GM12878 (cell line): ENCODE results near the gene COA4. TPM values are rescaled to one million over a fixed set of nuclear protein-coding genes. Genes with fewer than 3 reads are reported as not detected.

Source experiments
- ATAC-seq: fragments of 200-7000 bp; cut with Tn5 transposase; 3 replicates; pipeline ENCODE4 v1.9.1; 2020; ENCODE audit warnings: mild to moderate bottlenecking, moderate library complexity
- BruUV-seq: library from RNA; stranded (reverse); fragments of 400-500 nt; replicated peaks from 2 replicates; lab custom pipeline; 2021; lab: Mats Ljungman, UMichigan
- CTCF ChIA-PET: fragments of 300-600 bp; sonication (Branson Sonifier 250); formaldehyde crosslinking; extraction: SDS; loops from one replicate; lab custom pipeline; 2021; ENCODE audit warnings: inconsistent platforms; lab: Yijun Ruan, JAX
- POLR2A ChIA-PET: fragments of 350-600 bp; formaldehyde crosslinking; extraction: SDS; loops from one replicate; lab custom pipeline; 2021; ENCODE audit warnings: inconsistent platforms; lab: Charles Lee
- RAD21 ChIA-PET: fragments of 300-600 bp; sonication (Branson Sonifier 250); formaldehyde crosslinking; loops from one replicate; lab custom pipeline; 2023; ENCODE audit warnings: antibody characterized with exemption; ENCODE audit not compliant: unreplicated experiment; lab: Charles Lee
- SMC1A ChIA-PET: fragments of 300-600 bp; sonication (Branson Sonifier 250); formaldehyde crosslinking; loops from one replicate; lab custom pipeline; 2023; ENCODE audit not compliant: unreplicated experiment, uncharacterized antibody; lab: Charles Lee
- DNase-seq: peaks from one replicate; pipeline ENCODE4 v3.0.0-alpha.2; 2011; ENCODE audit warnings: low read depth, low spot score
- FAIRE-seq: peaks from 3 replicates; lab custom pipeline; 2011; peaks lifted over from hg19 to GRCh38; lab: Jason Lieb, UNC
- H2AFZ ChIP-seq: 2 replicates; pipeline ENCODE4 v1.6.0; 2011; ENCODE audit warnings: low read depth, low read length, control low read depth; ENCODE audit not compliant: control insufficient read depth
- H3K27ac ChIP-seq: 2 replicates; pipeline ENCODE4 v1.5.1; 2011; ENCODE audit warnings: control low read depth; ENCODE audit not compliant: control insufficient read depth, insufficient read depth
- H3K27me3 ChIP-seq, 2 experiments: replicated peaks in 1 of 2; 2 replicates each; pipeline versions ENCODE4 v1.6.0 to v1.6.1; 2011; ENCODE audit warnings: low read length in 1 of 2; ENCODE audit not compliant: control insufficient read depth in 2 of 2, insufficient read depth in 2 of 2
- H3K36me3 ChIP-seq, 2 experiments: 2 replicates each; pipeline ENCODE4 v1.5.1; 2011; ENCODE audit warnings: low read length in 1 of 2; ENCODE audit not compliant: control insufficient read depth in 2 of 2, insufficient read depth in 2 of 2
- H3K4me1 ChIP-seq: 2 replicates; pipeline ENCODE4 v1.6.1; 2011; ENCODE audit warnings: mild to moderate bottlenecking, low read length, moderate library complexity, mixed read lengths; ENCODE audit not compliant: control insufficient read depth, insufficient read depth
- H3K4me2 ChIP-seq: 2 replicates; pipeline ENCODE4 v1.6.0; 2011; ENCODE audit warnings: control low read depth; ENCODE audit not compliant: control insufficient read depth, insufficient read depth
- H3K4me3 ChIP-seq: fragments of 200-600 bp; sonication (generic); 2 replicates; pipeline ENCODE4 v1.5.1; 2016
- H3K79me2 ChIP-seq: 2 replicates; pipeline ENCODE4 v1.6.0; 2011; ENCODE audit warnings: low read length; ENCODE audit not compliant: control insufficient read depth, insufficient read depth
- H3K9ac ChIP-seq: 2 replicates; pipeline ENCODE4 v1.8.0; 2011; ENCODE audit warnings: low read length, control low read depth, mixed read lengths; ENCODE audit not compliant: control insufficient read depth, insufficient read depth
- H3K9me3 ChIP-seq: replicated peaks from 3 replicates; pipeline ENCODE4 v1.5.1; 2011; ENCODE audit warnings: mild to moderate bottlenecking, low read length; ENCODE audit not compliant: control insufficient read depth, insufficient read depth
- H4K20me1 ChIP-seq: 2 replicates; pipeline ENCODE4 v1.6.0; 2011; ENCODE audit not compliant: control insufficient read depth, insufficient read depth
- HCFC1 ChIP-seq: fragments of 150-350 bp; IDR thresholded peaks from 2 replicates; pipeline ENCODE4 v1.6.1; 2014; ENCODE audit warnings: low read length
- MLLT1 ChIP-seq: fragments of 450-650 bp; IDR thresholded peaks from 2 replicates; pipeline ENCODE4 v1.6.1; 2016; ENCODE audit warnings: mild to moderate bottlenecking
- NKRF ChIP-seq: fragments of 450-650 bp; conservative IDR thresholded peaks from 2 replicates; pipeline ENCODE4 v1.6.1; 2017; ENCODE audit warnings: mild to moderate bottlenecking, moderate library complexity
- NR2C1 ChIP-seq: fragments of 450-650 bp; IDR thresholded peaks from 2 replicates; pipeline ENCODE4 v1.6.1; 2017; ENCODE audit warnings: antibody characterized with exemption, mild to moderate bottlenecking, moderate library complexity
- PML ChIP-seq: IDR thresholded peaks from 2 replicates; pipeline ENCODE4 v1.6.1; 2012; ENCODE audit warnings: low read length, inconsistent platforms
- POLR2AphosphoS2 ChIP-seq: IDR thresholded peaks from 2 replicates; pipeline ENCODE4 v1.6.1; 2011; ENCODE audit warnings: low read depth, mild to moderate bottlenecking, low read length, improper control_type of control experiment, moderate library complexity
- WGBS: methylation state at CpG from one replicate; pipeline ENCODE4 v1.1.6; 2016; ENCODE audit warnings: low lambda C conversion rate; ENCODE audit not compliant: insufficient replicate concordance, insufficient coverage; ENCODE audit errors: missing lambda C conversion rate; 5-methylcytosine and 5-hydroxymethylcytosine counted together
- in situ Hi-C: fragments of 300-500 bp; cut with MboI; formaldehyde crosslinking; loops from 9 replicates; pipeline ENCODE4 v1.14.3; 2018; ENCODE audit warnings: mixed read lengths
- intact Hi-C: fragments of 100-400 bp; cut with micrococcal nuclease; formaldehyde crosslinking; loops from one replicate; pipeline ENCODE4 v1.14.2; 2022; ENCODE audit not compliant: unreplicated experiment
- polyA plus RNA-seq, 11 experiments: library from polyadenylated mRNA; depleted of rRNA in 4 of 11; unstranded in 6 of 11; stranded (reverse) in 5 of 11; fragments of >200 nt; fragmentation: Nextera tagmentation in 4 of 11; fragmentation: Illumina TruSeq in 1 of 11; extraction: Ambion mirVana in 4 of 11; extraction: Trizol in 1 of 11; gene quantifications; 1 replicate in 1 of 11; 2 replicates in 10 of 11; pipeline versions ENCODE4 v1.2.1 to v1.2.3, GENCODE V29; 2011 to 2016; ENCODE audit warnings: inconsistent platforms in 2 of 11, missing spikeins in 2 of 11, low read depth in 1 of 11
- total RNA-seq, 4 experiments: library from RNA; depleted of rRNA in 3 of 4; stranded (reverse); fragments of >200 nt in 3 of 4; fragmentation: Illumina TruSeq in 1 of 4; extraction: Trizol in 1 of 4; gene quantifications; 2 replicates each; pipeline versions ENCODE4 v1.2.1 to v1.2.3, GENCODE V29; 2013 to 2021

COA4 gene
- total and polyA plus RNA-seq, 10 of the 15 experiments (the other 5 are each of a cell fraction or from before 2014, with no cell fraction given): 84.8 to 180 (median 104) TPM

GRCh38 chr11:73914284-73914683 lies 37.6 kb upstream of the COA4 start:
- intact Hi-C loops (no loop called here), in situ Hi-C loops (no loop called here)
- CTCF ChIA-PET: no interaction called here
- Histone ChIP-seq H3K9me3 (no peaks in the 10 kb centered on the region), H3K27ac (no peak overlapping the region), H3K4me1 (no peaks in the 10 kb centered on the region), H3K36me3 (peaks cover 0 to 10% of the 10 kb centered on the region in 2 experiments; a peak in 3 of 4 replicates), H3K4me2 (no peak overlapping the region), H3K27me3 (no peaks in the 10 kb centered on the region), H2AFZ (no peak overlapping the region), H3K9ac (no peak overlapping the region), H4K20me1 (no peaks in the 10 kb centered on the region), H3K4me3 (no peak overlapping the region), H3K79me2 (no peaks in the 10 kb centered on the region)
- no peak for DNase-seq
- WGBS: 97% methylated on average over 4 of the region's 4 CpGs
- RAD21 ChIA-PET: no interaction called here
- no TSS peak for BruUV-seq
- no peak for FAIRE-seq
- TF ChIP-seq NR2C1 (0 out of 2 replicates have a peak, but pooled peaks have one; percentile 21), MLLT1 (no peak)
- ATAC-seq: no peak
- SMC1A ChIA-PET: interaction anchor here (0.6 kb wide), 1 partner anchor 11 kb away, joined by 3 read pairs; no protein-coding TSS in a partner anchor
- POLR2A ChIA-PET: interaction anchor here (0.6 kb wide), 1 partner anchor 72 kb away, joined by 4 read pairs; no protein-coding TSS in a partner anchor

DNA sequence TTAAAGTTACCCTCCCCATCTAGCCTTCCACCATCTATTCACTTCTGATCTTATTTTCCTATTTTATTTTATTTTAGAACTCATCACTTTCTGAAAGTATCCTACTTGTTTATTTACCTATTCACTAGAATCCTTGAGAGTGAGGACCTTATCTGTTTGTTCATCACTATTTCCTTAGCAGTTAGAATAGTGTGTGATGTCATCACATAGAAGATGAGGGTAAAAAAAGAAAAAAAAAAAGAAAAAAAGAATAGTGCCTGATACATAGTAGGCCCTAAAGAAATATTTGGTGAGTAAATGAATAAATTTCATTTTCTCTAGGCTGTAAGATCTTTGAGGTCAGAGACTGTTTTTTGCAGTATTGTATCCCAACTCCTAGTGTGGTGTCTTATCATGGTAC lies 36.8 kb upstream of the COA4 start:
- ChIA-PET CTCF (no interaction called here), POLR2A (no interaction called here), RAD21 (no interaction called here), SMC1A (interaction anchor here (0.6 kb wide), 1 partner anchor 12 kb away, joined by 3 read pairs; no protein-coding TSS in a partner anchor)
- no peak for DNase-seq
- Histone ChIP-seq H3K4me2 (no peak overlapping the region), H3K4me3 (no peak overlapping the region), H4K20me1 (no peaks in the 10 kb centered on the region), H3K27me3 (no peaks in the 10 kb centered on the region), H2AFZ (no peak overlapping the region), H3K9ac (no peak overlapping the region), H3K27ac (no peak overlapping the region), H3K4me1 (no peaks in the 10 kb centered on the region), H3K79me2 (no peaks in the 10 kb centered on the region), H3K9me3 (no peaks in the 10 kb centered on the region), H3K36me3 (peaks cover 0 to 10% of the 10 kb centered on the region in 2 experiments; a peak in 3 of 4 replicates)
- no peak for FAIRE-seq
- in situ Hi-C loops (no loop called here), intact Hi-C loops (no loop called here)
- BruUV-seq: no TSS peak
- TF ChIP-seq PML: no peak
- TF ChIP-seq HCFC1: no peak
- no peak for TF ChIP-seq POLR2AphosphoS2
- TF ChIP-seq NKRF: no peak
- no peak for ATAC-seq
